GM12878 (cell line): ENCODE data around the gene STYXL2. TPM values are rescaled to one million over a fixed set of nuclear protein-coding genes. Genes with fewer than 3 reads are reported as not detected.
A peak's percentile ranks its signal among the peaks of the same experiment; 100 is the strongest.

Experiments used
- ATAC-seq: fragments of 200-7000 bp; cut with Tn5 transposase; 3 replicates; pipeline ENCODE4 v1.9.1; 2020; ENCODE audit warnings: mild to moderate bottlenecking, moderate library complexity
- BruUV-seq: library from RNA; stranded (reverse); fragments of 400-500 nt; replicated peaks from 2 replicates; lab custom pipeline; 2021; lab: Mats Ljungman, UMichigan
- CTCF ChIA-PET: fragments of 300-600 bp; sonication (Branson Sonifier 250); formaldehyde crosslinking; extraction: SDS; loops from one replicate; lab custom pipeline; 2021; ENCODE audit warnings: inconsistent platforms; lab: Yijun Ruan, JAX
- POLR2A ChIA-PET: fragments of 350-600 bp; formaldehyde crosslinking; extraction: SDS; loops from one replicate; lab custom pipeline; 2021; ENCODE audit warnings: inconsistent platforms; lab: Charles Lee
- RAD21 ChIA-PET: fragments of 300-600 bp; sonication (Branson Sonifier 250); formaldehyde crosslinking; loops from one replicate; lab custom pipeline; 2023; ENCODE audit warnings: antibody characterized with exemption; ENCODE audit not compliant: unreplicated experiment; lab: Charles Lee
- SMC1A ChIA-PET: fragments of 300-600 bp; sonication (Branson Sonifier 250); formaldehyde crosslinking; loops from one replicate; lab custom pipeline; 2023; ENCODE audit not compliant: unreplicated experiment, uncharacterized antibody; lab: Charles Lee
- DNase-seq: peaks from one replicate; pipeline ENCODE4 v3.0.0-alpha.2; 2011; ENCODE audit warnings: low read depth, low spot score
- FAIRE-seq: peaks from 3 replicates; lab custom pipeline; 2011; peaks lifted over from hg19 to GRCh38; lab: Jason Lieb, UNC
- H2AFZ ChIP-seq: 2 replicates; pipeline ENCODE4 v1.6.0; 2011; ENCODE audit warnings: low read depth, low read length, control low read depth; ENCODE audit not compliant: control insufficient read depth
- H3K27ac ChIP-seq: 2 replicates; pipeline ENCODE4 v1.5.1; 2011; ENCODE audit warnings: control low read depth; ENCODE audit not compliant: control insufficient read depth, insufficient read depth
- H3K27me3 ChIP-seq, 2 experiments: replicated peaks in 1 of 2; 2 replicates each; pipeline versions ENCODE4 v1.6.0 to v1.6.1; 2011; ENCODE audit warnings: low read length in 1 of 2; ENCODE audit not compliant: control insufficient read depth in 2 of 2, insufficient read depth in 2 of 2
- H3K36me3 ChIP-seq, 2 experiments: 2 replicates each; pipeline ENCODE4 v1.5.1; 2011; ENCODE audit warnings: low read length in 1 of 2; ENCODE audit not compliant: control insufficient read depth in 2 of 2, insufficient read depth in 2 of 2
- H3K4me1 ChIP-seq: 2 replicates; pipeline ENCODE4 v1.6.1; 2011; ENCODE audit warnings: mild to moderate bottlenecking, low read length, moderate library complexity, mixed read lengths; ENCODE audit not compliant: control insufficient read depth, insufficient read depth
- H3K4me2 ChIP-seq: 2 replicates; pipeline ENCODE4 v1.6.0; 2011; ENCODE audit warnings: control low read depth; ENCODE audit not compliant: control insufficient read depth, insufficient read depth
- H3K4me3 ChIP-seq: fragments of 200-600 bp; sonication (generic); 2 replicates; pipeline ENCODE4 v1.5.1; 2016
- H3K79me2 ChIP-seq: 2 replicates; pipeline ENCODE4 v1.6.0; 2011; ENCODE audit warnings: low read length; ENCODE audit not compliant: control insufficient read depth, insufficient read depth
- H3K9ac ChIP-seq: 2 replicates; pipeline ENCODE4 v1.8.0; 2011; ENCODE audit warnings: low read length, control low read depth, mixed read lengths; ENCODE audit not compliant: control insufficient read depth, insufficient read depth
- H3K9me3 ChIP-seq: replicated peaks from 3 replicates; pipeline ENCODE4 v1.5.1; 2011; ENCODE audit warnings: mild to moderate bottlenecking, low read length; ENCODE audit not compliant: control insufficient read depth, insufficient read depth
- H4K20me1 ChIP-seq: 2 replicates; pipeline ENCODE4 v1.6.0; 2011; ENCODE audit not compliant: control insufficient read depth, insufficient read depth
- BHLHE40 ChIP-seq, 2 experiments: fragments of 450-650 bp in 1 of 2; IDR thresholded peaks; 2 replicates each; pipeline ENCODE4 v1.6.1; 2011 to 2017; ENCODE audit warnings: low read depth in 2 of 2, borderline replicate concordance in 1 of 2, improper control_type of control experiment in 1 of 2, low read length in 1 of 2, mild to moderate bottlenecking in 1 of 2
- DPF2 ChIP-seq: fragments of 450-650 bp; IDR thresholded peaks from 2 replicates; pipeline ENCODE4 v1.6.1; 2017; ENCODE audit warnings: mild to moderate bottlenecking
- EED ChIP-seq: sonication (generic); IDR thresholded peaks from 2 replicates; pipeline ENCODE4 v1.6.1; 2016; ENCODE audit warnings: antibody characterized with exemption, low read depth
- EGR1 ChIP-seq, 2 experiments: IDR thresholded peaks; 1 replicate in 1 of 2; 2 replicates in 1 of 2; pipeline ENCODE4 v1.6.1; 2011 to 2012; ENCODE audit warnings: low read depth in 2 of 2, low read length in 2 of 2, borderline replicate concordance in 1 of 2, mild to moderate bottlenecking in 1 of 2, moderate library complexity in 1 of 2
- ETV6 ChIP-seq, 2 experiments: fragments of 450-650 bp in 1 of 2; IDR thresholded peaks in 1 of 2; conservative IDR thresholded peaks in 1 of 2; 2 replicates each; pipeline ENCODE4 v1.6.1; 2014; ENCODE audit warnings: antibody characterized with exemption in 1 of 2, borderline replicate concordance in 1 of 2, low read depth in 1 of 2, mild to moderate bottlenecking in 1 of 2, moderate library complexity in 1 of 2
- IKZF2 ChIP-seq, 2 experiments: fragments of 450-650 bp; IDR thresholded peaks; 2 replicates each; pipeline ENCODE4 v1.6.1; 2017; ENCODE audit warnings: mild to moderate bottlenecking in 2 of 2, moderate library complexity in 2 of 2
- IRF4 ChIP-seq: IDR thresholded peaks from 2 replicates; pipeline ENCODE4 v1.6.1; 2011; ENCODE audit warnings: low read depth, low read length
- IRF5 ChIP-seq: fragments of 450-650 bp; IDR thresholded peaks from 2 replicates; pipeline ENCODE4 v1.6.1; 2017; ENCODE audit warnings: borderline replicate concordance
- NR2F1 ChIP-seq: fragments of 450-650 bp; conservative IDR thresholded peaks from 2 replicates; pipeline ENCODE4 v1.6.1; 2017; ENCODE audit warnings: mild to moderate bottlenecking
- SMC3 ChIP-seq: IDR thresholded peaks from 2 replicates; pipeline ENCODE4 v1.6.1; 2011; ENCODE audit warnings: low read length, improper control_type of control experiment, borderline replicate concordance
- SREBF1 ChIP-seq: IDR thresholded peaks from 2 replicates; pipeline ENCODE4 v1.6.1; 2012; ENCODE audit warnings: mild to moderate bottlenecking, low read length
- STAT1 ChIP-seq: fragments of 450-650 bp; conservative IDR thresholded peaks from 2 replicates; pipeline ENCODE4 v1.6.1; 2014; ENCODE audit warnings: antibody characterized with exemption, mild to moderate bottlenecking
- TAF1 ChIP-seq: IDR thresholded peaks from 2 replicates; pipeline ENCODE4 v1.6.1; 2011; ENCODE audit warnings: mild to moderate bottlenecking, low read depth, low read length, borderline replicate concordance
- TCF12 ChIP-seq: IDR thresholded peaks from 2 replicates; pipeline ENCODE4 v1.6.1; 2011; ENCODE audit warnings: low read depth, mild to moderate bottlenecking, low read length
- YY1 ChIP-seq: IDR thresholded peaks from 2 replicates; pipeline ENCODE4 v1.6.1; 2011; ENCODE audit warnings: low read depth, mild to moderate bottlenecking, low read length
- ZNF384 ChIP-seq: IDR thresholded peaks from 2 replicates; pipeline ENCODE4 v1.6.1; 2012; ENCODE audit warnings: low read depth, mild to moderate bottlenecking, low read length, improper control_type of control experiment, borderline replicate concordance
- WGBS: methylation state at CpG from one replicate; pipeline ENCODE4 v1.1.6; 2016; ENCODE audit warnings: low lambda C conversion rate; ENCODE audit not compliant: insufficient replicate concordance, insufficient coverage; ENCODE audit errors: missing lambda C conversion rate; 5-methylcytosine and 5-hydroxymethylcytosine counted together
- in situ Hi-C: fragments of 300-500 bp; cut with MboI; formaldehyde crosslinking; loops from 9 replicates; pipeline ENCODE4 v1.14.3; 2018; ENCODE audit warnings: mixed read lengths
- intact Hi-C: fragments of 100-400 bp; cut with micrococcal nuclease; formaldehyde crosslinking; loops from one replicate; pipeline ENCODE4 v1.14.2; 2022; ENCODE audit not compliant: unreplicated experiment
- polyA plus RNA-seq, 11 experiments: library from polyadenylated mRNA; depleted of rRNA in 4 of 11; unstranded in 6 of 11; stranded (reverse) in 5 of 11; fragments of >200 nt; fragmentation: Nextera tagmentation in 4 of 11; fragmentation: Illumina TruSeq in 1 of 11; extraction: Ambion mirVana in 4 of 11; extraction: Trizol in 1 of 11; gene quantifications; 1 replicate in 1 of 11; 2 replicates in 10 of 11; pipeline versions ENCODE4 v1.2.1 to v1.2.3, GENCODE V29; 2011 to 2016; ENCODE audit warnings: inconsistent platforms in 2 of 11, missing spikeins in 2 of 11, low read depth in 1 of 11
- total RNA-seq, 4 experiments: library from RNA; depleted of rRNA in 3 of 4; stranded (reverse); fragments of >200 nt in 3 of 4; fragmentation: Illumina TruSeq in 1 of 4; extraction: Trizol in 1 of 4; gene quantifications; 2 replicates each; pipeline versions ENCODE4 v1.2.1 to v1.2.3, GENCODE V29; 2013 to 2021
- TF ChIP-seq, protein P1 (sequence below), 3 experiments: IDR thresholded peaks in 2 of 3; conservative IDR thresholded peaks in 1 of 3; 2 replicates each; pipeline ENCODE4 v1.5.1; 2011; ENCODE audit warnings: low read depth in 3 of 3, low read length in 3 of 3, mild to moderate bottlenecking in 3 of 3, control low read depth in 2 of 3, moderate library complexity in 2 of 3, inconsistent platforms in 1 of 3, mixed read lengths in 1 of 3; ENCODE audit not compliant: control insufficient read depth in 2 of 3, insufficient read depth in 1 of 3; ENCODE audit errors: extremely low read depth in 1 of 3
- TF ChIP-seq, protein P2 (sequence below): IDR thresholded peaks from 2 replicates; pipeline ENCODE4 v1.6.1; 2012; ENCODE audit warnings: low read depth, low read length, improper control_type of control experiment

The STYXL2 gene
- total and polyA plus RNA-seq, 10 of the 15 experiments (the other 5 are each of a cell fraction or from before 2014, with no cell fraction given) = under 0.01 to 0.08 (median 0.03) TPM; not detected in 7

GRCh38 chr1:167066333-167067122 is 27.3 kb upstream of the STYXL2 start:
- in situ Hi-C loops = loop anchor here (5.0 kb wide), 3 partner anchors 56 to 471 kb away; no protein-coding TSS in a partner anchor
- peak; percentile 96 for TF ChIP-seq SMC3
- TF ChIP-seq TCF12 = no peak
- no peak for TF ChIP-seq ZNF384
- TF ChIP-seq NR2F1 = no peak
- TF ChIP-seq BHLHE40 (IDR thresholded peaks at IDR 0.05; ENCODE audit: borderline replicate concordance in 1 of 2, low read depth in 2 of 2, low read length in 1 of 2) = peak; percentile 70 to 75; a peak in 3 of 4 replicates
- TF ChIP-seq IRF4 = no peak
- TF ChIP-seq STAT1 = 0 out of 2 replicates have a peak, but pooled peaks have one; percentile 81
- no peak for TF ChIP-seq IKZF2 (IDR thresholded peaks at IDR 0.05)
- TF ChIP-seq EED = 0 out of 2 replicates have a peak, but pooled peaks have one; percentile 15
- TF ChIP-seq, protein P1, sequence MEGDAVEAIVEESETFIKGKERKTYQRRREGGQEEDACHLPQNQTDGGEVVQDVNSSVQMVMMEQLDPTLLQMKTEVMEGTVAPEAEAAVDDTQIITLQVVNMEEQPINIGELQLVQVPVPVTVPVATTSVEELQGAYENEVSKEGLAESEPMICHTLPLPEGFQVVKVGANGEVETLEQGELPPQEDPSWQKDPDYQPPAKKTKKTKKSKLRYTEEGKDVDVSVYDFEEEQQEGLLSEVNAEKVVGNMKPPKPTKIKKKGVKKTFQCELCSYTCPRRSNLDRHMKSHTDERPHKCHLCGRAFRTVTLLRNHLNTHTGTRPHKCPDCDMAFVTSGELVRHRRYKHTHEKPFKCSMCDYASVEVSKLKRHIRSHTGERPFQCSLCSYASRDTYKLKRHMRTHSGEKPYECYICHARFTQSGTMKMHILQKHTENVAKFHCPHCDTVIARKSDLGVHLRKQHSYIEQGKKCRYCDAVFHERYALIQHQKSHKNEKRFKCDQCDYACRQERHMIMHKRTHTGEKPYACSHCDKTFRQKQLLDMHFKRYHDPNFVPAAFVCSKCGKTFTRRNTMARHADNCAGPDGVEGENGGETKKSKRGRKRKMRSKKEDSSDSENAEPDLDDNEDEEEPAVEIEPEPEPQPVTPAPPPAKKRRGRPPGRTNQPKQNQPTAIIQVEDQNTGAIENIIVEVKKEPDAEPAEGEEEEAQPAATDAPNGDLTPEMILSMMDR (IDR thresholded peaks at IDR 0.05 in 2 of 3, conservative IDR thresholded peaks at IDR 0.05 in 1 of 3; ENCODE audit: control insufficient read depth in 2 of 3, extremely low read depth in 1 of 3, insufficient read depth in 1 of 3, low read depth in 3 of 3, low read length in 3 of 3) = peak; percentile 92 to 98 (median 97); a peak in 5 of 6 replicates
- no peak for TF ChIP-seq ETV6 (conservative IDR thresholded peaks at IDR 0.05 in 1 of 2, IDR thresholded peaks at IDR 0.05 in 1 of 2; ENCODE audit: borderline replicate concordance in 1 of 2, low read depth in 1 of 2)
- no peak for TF ChIP-seq IRF5
- TF ChIP-seq, protein P2, sequence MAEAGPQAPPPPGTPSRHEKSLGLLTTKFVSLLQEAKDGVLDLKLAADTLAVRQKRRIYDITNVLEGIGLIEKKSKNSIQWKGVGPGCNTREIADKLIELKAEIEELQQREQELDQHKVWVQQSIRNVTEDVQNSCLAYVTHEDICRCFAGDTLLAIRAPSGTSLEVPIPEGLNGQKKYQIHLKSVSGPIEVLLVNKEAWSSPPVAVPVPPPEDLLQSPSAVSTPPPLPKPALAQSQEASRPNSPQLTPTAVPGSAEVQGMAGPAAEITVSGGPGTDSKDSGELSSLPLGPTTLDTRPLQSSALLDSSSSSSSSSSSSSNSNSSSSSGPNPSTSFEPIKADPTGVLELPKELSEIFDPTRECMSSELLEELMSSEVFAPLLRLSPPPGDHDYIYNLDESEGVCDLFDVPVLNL = no peak
- TF ChIP-seq EGR1 (IDR thresholded peaks at IDR 0.05; ENCODE audit: borderline replicate concordance in 1 of 2, low read depth in 2 of 2, low read length in 2 of 2) = no peak
- TF ChIP-seq YY1 = peak; percentile 69; the same call in 1 of the 2 replicates
- no peak for TF ChIP-seq TAF1
- TF ChIP-seq SREBF1 = no peak
- no peak for TF ChIP-seq DPF2

More at GRCh38 chr1:167066333-167067122, 27.3 kb upstream of the STYXL2 start:
- intact Hi-C loops = loop anchor here (1.0 to 5.0 kb wide), 6 partner anchors 58 to 466 kb away; partner anchors contain the start of gene POU2F1
- ChIA-PET RAD21 (interaction anchor here (0.7 to 2.1 kb wide), 11 partner anchors 10 to 487 kb away, joined by 3 to 8 read pairs (median 4); partner anchors contain the start of genes CREG1 and POU2F1), SMC1A (interaction anchor here (1.0 to 1.7 kb wide), 13 partner anchors 16 to 622 kb away, joined by 3 to 9 read pairs (median 3); partner anchors contain the start of gene POU2F1), POLR2A (no interaction called here), CTCF (interaction anchor here (0.6 to 18.3 kb wide), 27 partner anchors 9 to 1142 kb away, joined by 3 to 734 read pairs (median 3); partner anchors contain the start of gene POU2F1)
- Histone ChIP-seq H3K27ac (no peak overlapping the region), H3K36me3 (no peaks in the 10 kb centered on the region), H3K9ac (no peak overlapping the region), H4K20me1 (no peaks in the 10 kb centered on the region), H3K79me2 (no peaks in the 10 kb centered on the region), H3K27me3 (no peaks in the 10 kb centered on the region; a peak in 1 of 4 replicates), H3K9me3 (no peaks in the 10 kb centered on the region), H3K4me3 (peak overlapping the region; percentile 70; the same call in 1 of the 2 replicates), H2AFZ (peak overlapping the region; percentile 59), H3K4me2 (peak overlapping the region; percentile 56), H3K4me1 (no peaks in the 10 kb centered on the region)
- WGBS = 7% methylated on average over 31 of the region's 31 CpGs
- ATAC-seq = peak; percentile 97
- peak; percentile 73 for FAIRE-seq
- no peak for DNase-seq
- no TSS peak for BruUV-seq
